Colonic mucosa (tissue), 4 donors: ENCODE results near the gene FAM117B. TPM values are rescaled to one million over a fixed set of nuclear protein-coding genes. Genes with fewer than 3 reads are reported as not detected.

Experiments
- DNase-seq: peaks from one replicate; pipeline ENCODE4 v3.0.0-alpha.2; 2020
- H3K27ac ChIP-seq: fragments of 200-600 bp; one replicate; pipeline ENCODE4 v1.8.0; 2021
- H3K27me3 ChIP-seq: fragments of 200-600 bp; one replicate; pipeline ENCODE4 v1.8.0; 2021
- H3K36me3 ChIP-seq: fragments of 200-600 bp; one replicate; pipeline ENCODE4 v1.8.0; 2021
- H3K4me1 ChIP-seq: fragments of 200-600 bp; one replicate; pipeline ENCODE4 v1.8.0; 2021; ENCODE audit warnings: mild to moderate bottlenecking
- H3K4me3 ChIP-seq: fragments of 200-600 bp; one replicate; pipeline ENCODE4 v1.8.0; 2021
- H3K9ac ChIP-seq, 2 donors: one replicate each; pipeline ENCODE4 v1.7.0; 2013; ENCODE audit warnings: control low read depth in 2 of 2, low read depth in 2 of 2, low read length in 2 of 2
- H3K9me3 ChIP-seq: fragments of 200-600 bp; one replicate; pipeline ENCODE4 v1.8.0; 2021
- intact Hi-C: fragments of 100-400 bp; cut with DNase I; formaldehyde crosslinking; loops from one replicate; pipeline ENCODE4 v1.14.1; 2022
- total RNA-seq, 2 donors: library from RNA; stranded (reverse); fragmentation: NEBNext Ultra II Directional in 1 of 2; extraction: Animal tissue kit (Norgen Biotek cat#: 25700) in 1 of 2; gene quantifications; one replicate each; pipeline ENCODE4 v1.2.1, GENCODE V29; 2021
- TF ChIP-seq, protein P1 (sequence below): fragments of 200-600 bp; IDR thresholded peaks from one replicate; pipeline ENCODE4 v1.8.0; 2022; ENCODE audit warnings: antibody characterized with exemption, mild to moderate bottlenecking
- donor health status: healthy.
- donor health status: DM: no; HTN: no; CAD: no.
- donor health status: DM: no; HTN: no; CAD: no.

Gene FAM117B
- total RNA-seq, 2 donors from 2014 or later, result 16.3 to 20.1 TPM

DNA sequence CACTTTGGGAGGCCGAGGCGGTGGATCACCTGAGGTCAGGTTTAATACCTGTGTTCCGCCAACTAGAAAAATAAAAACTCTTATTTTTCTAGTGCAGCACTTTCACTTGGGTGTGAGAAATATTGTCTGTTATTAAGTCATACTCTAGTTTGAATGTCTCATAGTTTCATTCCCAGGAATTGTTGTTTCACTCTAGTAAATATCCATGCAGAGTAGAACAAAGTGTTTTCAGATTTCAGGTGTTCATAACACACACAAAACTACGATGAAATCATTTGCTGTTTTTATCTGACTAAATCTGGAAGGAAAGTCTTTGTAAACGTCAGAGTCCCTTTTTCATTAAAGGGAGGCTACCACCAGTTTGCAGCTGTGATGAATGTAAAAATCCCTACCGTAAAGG lies 4.0 kb downstream of the FAM117B start:
- no peak overlapping the region for H3K4me3 ChIP-seq
- no peaks in the 10 kb centered on the region for H3K9me3 ChIP-seq
- intact Hi-C loops, result no loop called here
- peak overlapping the region; percentile 71 for H3K27ac ChIP-seq
- H3K9ac ChIP-seq, result peak overlapping the region in 1 of 2 donors; percentile 47
- DNase-seq, result no peak
- no peaks in the 10 kb centered on the region for H3K27me3 ChIP-seq
- no peaks in the 10 kb centered on the region for H3K36me3 ChIP-seq
- TF ChIP-seq, protein P1, sequence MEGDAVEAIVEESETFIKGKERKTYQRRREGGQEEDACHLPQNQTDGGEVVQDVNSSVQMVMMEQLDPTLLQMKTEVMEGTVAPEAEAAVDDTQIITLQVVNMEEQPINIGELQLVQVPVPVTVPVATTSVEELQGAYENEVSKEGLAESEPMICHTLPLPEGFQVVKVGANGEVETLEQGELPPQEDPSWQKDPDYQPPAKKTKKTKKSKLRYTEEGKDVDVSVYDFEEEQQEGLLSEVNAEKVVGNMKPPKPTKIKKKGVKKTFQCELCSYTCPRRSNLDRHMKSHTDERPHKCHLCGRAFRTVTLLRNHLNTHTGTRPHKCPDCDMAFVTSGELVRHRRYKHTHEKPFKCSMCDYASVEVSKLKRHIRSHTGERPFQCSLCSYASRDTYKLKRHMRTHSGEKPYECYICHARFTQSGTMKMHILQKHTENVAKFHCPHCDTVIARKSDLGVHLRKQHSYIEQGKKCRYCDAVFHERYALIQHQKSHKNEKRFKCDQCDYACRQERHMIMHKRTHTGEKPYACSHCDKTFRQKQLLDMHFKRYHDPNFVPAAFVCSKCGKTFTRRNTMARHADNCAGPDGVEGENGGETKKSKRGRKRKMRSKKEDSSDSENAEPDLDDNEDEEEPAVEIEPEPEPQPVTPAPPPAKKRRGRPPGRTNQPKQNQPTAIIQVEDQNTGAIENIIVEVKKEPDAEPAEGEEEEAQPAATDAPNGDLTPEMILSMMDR, result no peak
- peaks cover 3% of the 10 kb centered on the region for H3K4me1 ChIP-seq

DNA sequence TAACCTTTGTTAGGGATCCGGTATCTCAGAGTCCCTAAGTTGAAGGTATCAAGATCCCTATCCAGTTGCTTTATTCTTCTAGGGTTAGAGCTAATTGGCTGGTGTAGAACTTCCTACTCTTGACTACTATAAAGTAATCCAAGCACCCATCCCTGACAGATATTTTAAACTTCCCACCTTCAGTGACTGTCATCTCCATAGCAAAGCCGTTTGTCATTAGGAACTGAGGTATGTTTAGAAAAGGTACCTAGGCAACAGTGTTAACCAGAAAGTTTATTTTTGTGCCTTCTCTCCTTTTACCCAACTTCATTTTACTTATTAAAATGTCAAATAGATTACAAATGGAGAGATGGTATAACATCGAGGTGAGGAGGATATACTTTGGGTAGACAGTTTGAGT lies 4.5 kb downstream of the FAM117B start:
- no peak overlapping the region for H3K4me3 ChIP-seq
- intact Hi-C loops, result no loop called here
- no peak for DNase-seq
- H3K27me3 ChIP-seq, result no peaks in the 10 kb centered on the region
- peaks cover 3% of the 10 kb centered on the region for H3K4me1 ChIP-seq
- H3K36me3 ChIP-seq, result no peaks in the 10 kb centered on the region
- H3K27ac ChIP-seq, result no peak overlapping the region
- H3K9ac ChIP-seq, result peak overlapping the region in 1 of 2 donors; percentile 47
- TF ChIP-seq, protein P1, result no peak
- H3K9me3 ChIP-seq, result no peaks in the 10 kb centered on the region

DNA sequence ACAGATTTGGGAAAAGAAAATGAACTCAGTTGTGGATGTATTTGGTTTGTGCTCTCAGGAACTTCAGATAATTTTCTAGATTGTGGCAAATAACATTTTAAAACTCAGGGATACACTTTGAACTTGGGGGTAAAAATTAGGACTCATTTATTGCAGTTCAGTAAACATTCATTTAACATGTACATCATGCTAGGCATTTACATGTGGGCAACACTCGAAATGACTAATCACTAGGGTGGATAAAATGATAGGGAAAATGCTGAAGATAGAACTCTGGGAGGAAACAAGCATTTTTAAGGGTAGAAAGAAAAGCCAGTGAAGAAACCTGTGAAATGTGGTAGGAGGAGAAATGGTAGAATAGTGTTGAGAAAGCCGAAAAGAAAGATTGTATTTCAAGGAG lies 7.8 kb downstream of the FAM117B start:
- Histone ChIP-seq H3K27ac (peak overlapping the region; percentile 56), H3K27me3 (no peaks in the 10 kb centered on the region), H3K4me1 (peaks cover 3% of the 10 kb centered on the region), H3K4me3 (no peak overlapping the region), H3K9ac (peak overlapping the region in 1 of 2 donors; percentile 40), H3K9me3 (no peaks in the 10 kb centered on the region), H3K36me3 (no peaks in the 10 kb centered on the region)
- TF ChIP-seq, protein P1, result no peak
- intact Hi-C loops, result no loop called here
- DNase-seq, result no peak

DNA sequence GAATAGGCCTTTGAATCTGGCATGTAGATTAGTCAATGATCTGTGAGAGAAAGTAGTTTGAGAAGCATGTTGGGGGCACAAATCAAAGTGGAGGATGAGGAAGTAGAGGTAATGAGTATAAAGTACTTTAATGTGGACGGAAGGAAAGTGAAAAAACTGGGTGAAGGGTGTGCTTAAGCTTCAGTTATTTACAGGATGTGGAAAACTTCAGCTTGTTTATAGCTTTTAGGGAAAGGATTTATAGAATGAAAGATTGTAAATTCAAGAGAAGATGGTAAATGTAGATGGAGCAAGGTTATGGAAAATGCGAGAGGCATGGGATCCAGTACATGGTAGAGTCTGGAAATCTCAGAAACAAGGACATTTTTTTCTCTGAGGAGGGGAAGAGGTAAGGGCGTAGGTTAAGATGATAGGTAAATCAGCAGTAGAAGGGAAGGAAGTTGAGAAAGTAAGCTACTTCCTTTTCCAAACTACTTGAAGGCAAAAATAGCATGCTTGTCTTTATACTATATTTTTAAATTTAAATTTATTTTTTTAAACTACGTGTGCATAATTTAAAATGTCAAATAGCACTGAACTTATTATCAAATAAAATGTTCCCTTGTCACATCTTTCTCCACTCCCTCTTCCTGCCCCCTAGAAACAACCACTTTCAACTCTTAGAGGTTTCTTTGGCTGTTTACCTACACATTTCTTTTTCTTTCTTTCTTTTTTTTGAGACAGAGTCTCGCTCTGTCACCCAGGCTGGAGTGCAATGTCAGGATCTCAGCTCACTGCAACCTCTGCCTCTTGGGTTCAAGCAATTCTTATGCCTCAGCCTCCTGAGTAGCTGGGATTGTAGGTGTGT lies 8.5 kb downstream of the FAM117B start:
- peaks cover 3% of the 10 kb centered on the region for H3K4me1 ChIP-seq
- DNase-seq, result no peak
- peak overlapping the region; percentile 56 for H3K27ac ChIP-seq
- H3K9ac ChIP-seq, result peak overlapping the region in 1 of 2 donors; percentile 40
- no peaks in the 10 kb centered on the region for H3K36me3 ChIP-seq
- no peaks in the 10 kb centered on the region for H3K27me3 ChIP-seq
- intact Hi-C loops, result no loop called here
- H3K4me3 ChIP-seq, result no peak overlapping the region
- no peaks in the 10 kb centered on the region for H3K9me3 ChIP-seq
- TF ChIP-seq, protein P1, result no peak

DNA sequence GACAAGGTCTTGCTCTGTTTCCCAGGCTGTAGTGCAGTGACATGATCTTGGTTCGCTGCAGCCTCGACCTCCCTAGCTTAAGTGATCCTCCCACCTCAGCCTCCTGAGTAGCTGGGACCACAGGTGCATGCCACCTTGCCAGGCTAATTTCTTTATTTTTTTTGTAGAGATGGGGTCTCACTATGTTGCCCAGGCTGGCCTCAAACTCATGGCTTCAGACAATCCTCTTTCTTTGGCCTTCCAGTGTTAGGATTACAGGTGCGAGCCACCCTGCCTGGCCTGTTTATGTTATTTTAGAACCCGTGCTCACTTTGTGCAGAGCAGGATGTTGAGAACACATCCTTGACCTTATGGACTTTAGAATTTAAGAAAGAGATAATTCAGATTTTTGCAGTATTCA lies 17.4 kb downstream of the FAM117B start:
- DNase-seq, result no peak
- intact Hi-C loops, result no loop called here
- TF ChIP-seq, protein P1, result no peak
- no peak overlapping the region for H3K9ac ChIP-seq
- no peaks in the 10 kb centered on the region for H3K36me3 ChIP-seq
- H3K4me1 ChIP-seq, result no peaks in the 10 kb centered on the region
- no peak overlapping the region for H3K27ac ChIP-seq
- no peaks in the 10 kb centered on the region for H3K27me3 ChIP-seq
- no peaks in the 10 kb centered on the region for H3K9me3 ChIP-seq
- H3K4me3 ChIP-seq, result no peak overlapping the region
